NB4 (cell line): ENCODE data around the gene MCCC1.

ENCODE experiments used
- POLR2A ChIP-seq: IDR thresholded peaks from 2 replicates; pipeline ENCODE4 v1.6.1; 2011; ENCODE audit warnings: mild to moderate bottlenecking; ENCODE audit not compliant: insufficient read length; ENCODE audit errors: extremely low read depth
- TF ChIP-seq, protein P1 (sequence below): IDR thresholded peaks from one replicate; pipeline ENCODE4 v1.5.1; 2012; ENCODE audit warnings: low read depth, low read length
- TF ChIP-seq, protein P2 (sequence below): IDR thresholded peaks from 2 replicates; pipeline ENCODE4 v1.6.1; 2011; ENCODE audit warnings: low read depth, low read length

DNA sequence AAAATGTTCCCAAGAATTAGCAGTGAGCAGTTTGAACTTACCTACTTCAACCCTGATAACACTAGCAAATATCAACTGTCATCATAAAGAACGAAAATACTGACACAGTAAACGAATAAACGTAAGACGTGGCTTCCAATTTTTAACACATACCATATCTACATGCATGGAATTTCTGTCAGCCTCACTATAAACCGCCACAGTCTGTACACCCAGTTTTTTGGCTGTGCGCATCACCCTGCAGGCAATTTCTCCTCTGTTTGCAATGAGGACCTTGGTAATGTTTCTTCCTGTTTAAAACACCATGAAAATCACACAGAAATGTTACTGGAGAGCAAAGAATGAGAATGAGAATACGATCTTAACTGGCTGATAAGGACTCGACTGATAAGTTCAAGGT is 7.0 kb downstream of the MCCC1 start:
- TF ChIP-seq, protein P1, sequence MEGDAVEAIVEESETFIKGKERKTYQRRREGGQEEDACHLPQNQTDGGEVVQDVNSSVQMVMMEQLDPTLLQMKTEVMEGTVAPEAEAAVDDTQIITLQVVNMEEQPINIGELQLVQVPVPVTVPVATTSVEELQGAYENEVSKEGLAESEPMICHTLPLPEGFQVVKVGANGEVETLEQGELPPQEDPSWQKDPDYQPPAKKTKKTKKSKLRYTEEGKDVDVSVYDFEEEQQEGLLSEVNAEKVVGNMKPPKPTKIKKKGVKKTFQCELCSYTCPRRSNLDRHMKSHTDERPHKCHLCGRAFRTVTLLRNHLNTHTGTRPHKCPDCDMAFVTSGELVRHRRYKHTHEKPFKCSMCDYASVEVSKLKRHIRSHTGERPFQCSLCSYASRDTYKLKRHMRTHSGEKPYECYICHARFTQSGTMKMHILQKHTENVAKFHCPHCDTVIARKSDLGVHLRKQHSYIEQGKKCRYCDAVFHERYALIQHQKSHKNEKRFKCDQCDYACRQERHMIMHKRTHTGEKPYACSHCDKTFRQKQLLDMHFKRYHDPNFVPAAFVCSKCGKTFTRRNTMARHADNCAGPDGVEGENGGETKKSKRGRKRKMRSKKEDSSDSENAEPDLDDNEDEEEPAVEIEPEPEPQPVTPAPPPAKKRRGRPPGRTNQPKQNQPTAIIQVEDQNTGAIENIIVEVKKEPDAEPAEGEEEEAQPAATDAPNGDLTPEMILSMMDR = no peak
- TF ChIP-seq POLR2A = no peak
- TF ChIP-seq, protein P2, sequence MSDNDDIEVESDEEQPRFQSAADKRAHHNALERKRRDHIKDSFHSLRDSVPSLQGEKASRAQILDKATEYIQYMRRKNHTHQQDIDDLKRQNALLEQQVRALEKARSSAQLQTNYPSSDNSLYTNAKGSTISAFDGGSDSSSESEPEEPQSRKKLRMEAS = no peak
